ENCODE measurements around the gene DYSF.

DYSF gene

GRCh38 chr2:71555798-71556454 is 102.6 kb downstream of the DYSF start:
- no peak for DNase-seq

GRCh38 chr2:71556692-71557250 is 103.4 kb downstream of the DYSF start:
- no peak for DNase-seq

GRCh38 chr2:71557321-71557720 is 104.0 kb downstream of the DYSF start:
- DNase-seq: no peak

DNA sequence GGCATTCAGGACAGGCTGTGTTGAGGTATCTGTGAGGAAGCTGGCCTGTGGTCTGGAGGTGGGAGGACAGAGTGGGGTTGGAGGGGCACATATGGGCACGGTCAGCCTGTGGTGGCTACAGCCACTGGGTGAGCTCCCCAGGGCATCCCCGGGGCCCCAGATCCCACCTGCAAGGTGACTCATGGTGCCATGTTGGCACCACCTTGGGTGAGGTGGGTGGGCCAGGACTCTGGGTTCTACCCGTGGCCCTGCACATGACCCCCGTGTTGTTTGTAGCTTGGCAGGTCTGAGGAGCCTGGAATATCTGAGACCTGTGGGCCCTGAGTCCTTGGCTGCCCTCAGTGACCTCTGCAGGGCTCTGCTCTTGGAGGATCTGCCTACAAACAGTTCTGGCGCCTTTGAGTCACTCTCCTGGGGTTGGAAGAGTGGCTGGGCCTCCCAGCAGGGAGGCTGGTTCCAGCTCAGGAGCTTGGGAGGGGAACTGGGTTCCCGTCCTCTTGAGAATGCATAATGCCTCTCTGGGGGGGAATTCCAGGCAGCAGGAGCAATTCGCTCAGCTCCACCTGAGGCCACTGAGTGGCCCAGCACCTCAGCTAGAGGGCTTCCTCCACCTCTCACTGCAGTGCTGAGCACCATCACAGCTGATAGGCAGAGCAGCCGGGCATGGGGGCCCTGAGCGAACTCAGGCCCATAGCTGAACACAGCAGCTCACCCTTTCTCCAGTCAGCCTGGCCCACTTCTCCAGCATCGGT is 105.1 kb downstream of the DYSF start:
- no peak for DNase-seq

- DNase-seq: no peak
Measured at GRCh38 chr2:71559080-71559827, 105.9 kb downstream of the DYSF start.

DNA sequence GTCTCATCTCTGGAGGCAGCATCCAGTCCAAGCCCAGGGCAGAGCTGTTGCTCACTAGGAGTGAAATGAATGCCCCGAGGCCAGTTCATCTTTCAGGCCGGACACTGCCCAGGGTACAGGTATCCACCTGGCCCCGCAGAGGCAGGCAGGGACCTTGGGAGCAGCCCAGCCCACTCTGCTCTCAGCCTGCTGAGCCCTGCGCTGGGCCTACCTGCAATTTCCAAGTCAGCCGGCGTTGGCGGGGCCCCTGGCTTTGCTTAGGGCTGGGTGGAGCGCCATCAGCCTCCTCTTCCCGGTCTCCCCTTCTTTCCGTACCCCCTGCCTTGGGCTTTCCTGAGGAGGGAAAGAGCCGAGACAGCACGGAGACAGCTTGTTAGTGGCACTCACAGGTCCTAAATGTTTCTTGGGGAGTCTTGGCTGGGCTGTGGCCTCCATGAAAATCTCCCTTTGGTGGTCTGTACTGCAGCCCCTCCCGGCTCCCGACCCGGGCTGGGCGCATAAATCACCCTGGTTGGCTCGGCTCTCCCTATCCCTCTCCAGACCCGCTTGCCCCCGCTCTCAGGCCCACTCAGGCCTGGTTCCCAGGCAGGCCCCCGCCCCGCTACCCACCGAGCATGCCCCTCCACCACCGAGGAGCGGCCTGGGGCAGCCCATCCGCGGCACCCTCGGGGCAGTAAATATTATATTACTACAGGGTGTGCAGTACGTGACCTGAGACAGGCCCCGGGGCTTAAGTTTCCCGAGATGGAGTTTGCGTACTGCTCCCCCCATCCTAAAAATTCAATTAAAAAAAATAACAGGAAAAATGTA is 106.7 kb downstream of the DYSF start:
- DNase-seq: no peak

- DNase-seq: no peak
Measured at GRCh38 chr2:71560638-71561011, 107.3 kb downstream of the DYSF start.

GRCh38 chr2:71561441-71562267 is 108.3 kb downstream of the DYSF start:
- DNase-seq: no peak

GRCh38 chr2:71562518-71562917 is 109.2 kb downstream of the DYSF start:
- DNase-seq: no peak

GRCh38 chr2:71563872-71564271 is 110.5 kb downstream of the DYSF start:
- no peak for DNase-seq

- no peak for DNase-seq
Measured at GRCh38 chr2:71564361-71564760, 111.0 kb downstream of the DYSF start.

- DNase-seq: no peak
Measured at GRCh38 chr2:71564790-71565189, 111.4 kb downstream of the DYSF start.

GRCh38 chr2:71566372-71566771 is 113.0 kb downstream of the DYSF start:
- no peak for DNase-seq

- no peak for DNase-seq
Measured at GRCh38 chr2:71567625-71568024, 114.3 kb downstream of the DYSF start.

DNA sequence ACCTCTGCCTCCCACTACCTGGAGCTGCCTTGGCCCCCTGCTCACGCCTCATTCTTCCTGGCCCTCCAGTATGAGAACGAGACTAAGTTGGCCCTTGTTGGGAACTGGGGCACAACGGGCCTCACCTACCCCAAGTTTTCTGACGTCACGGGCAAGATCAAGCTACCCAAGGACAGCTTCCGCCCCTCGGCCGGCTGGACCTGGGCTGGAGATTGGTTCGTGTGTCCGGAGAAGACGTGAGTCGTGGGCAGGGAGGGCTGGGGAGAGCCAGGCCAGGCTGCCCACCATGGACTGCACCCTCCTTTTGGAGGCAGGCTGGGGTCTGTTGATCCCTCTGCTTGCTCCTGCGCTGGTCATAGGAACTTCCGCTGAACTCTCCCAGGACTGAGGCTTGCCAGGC is 114.7 kb downstream of the DYSF start:
- no peak for DNase-seq

GRCh38 chr2:71570511-71570910 is 117.2 kb downstream of the DYSF start:
- no peak for DNase-seq

DNA sequence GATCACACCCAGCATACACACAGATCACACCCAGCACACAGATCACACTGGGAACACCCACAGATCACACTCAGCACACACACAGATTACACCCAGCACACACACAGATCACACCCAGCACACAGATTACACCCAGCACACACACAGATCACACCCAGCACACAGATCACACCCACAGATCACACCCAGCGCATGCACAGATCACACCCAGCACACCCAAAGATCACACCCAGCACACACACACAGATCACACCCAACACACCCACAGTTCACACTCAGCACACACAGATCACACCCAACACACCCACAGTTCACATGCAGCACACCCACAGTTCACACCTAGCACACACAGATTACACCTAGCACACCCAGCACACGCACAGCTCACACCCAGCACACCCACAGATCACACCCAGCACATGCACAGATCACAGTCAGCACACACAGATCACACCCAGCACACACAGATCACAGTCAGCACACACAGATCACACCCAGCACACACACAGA is 117.6 kb downstream of the DYSF start:
- no peak for DNase-seq

GRCh38 chr2:71571945-71572344 is 118.6 kb downstream of the DYSF start:
- no peak for DNase-seq

GRCh38 chr2:71575966-71576365 is 122.6 kb downstream of the DYSF start:
- DNase-seq: no peak

DNA sequence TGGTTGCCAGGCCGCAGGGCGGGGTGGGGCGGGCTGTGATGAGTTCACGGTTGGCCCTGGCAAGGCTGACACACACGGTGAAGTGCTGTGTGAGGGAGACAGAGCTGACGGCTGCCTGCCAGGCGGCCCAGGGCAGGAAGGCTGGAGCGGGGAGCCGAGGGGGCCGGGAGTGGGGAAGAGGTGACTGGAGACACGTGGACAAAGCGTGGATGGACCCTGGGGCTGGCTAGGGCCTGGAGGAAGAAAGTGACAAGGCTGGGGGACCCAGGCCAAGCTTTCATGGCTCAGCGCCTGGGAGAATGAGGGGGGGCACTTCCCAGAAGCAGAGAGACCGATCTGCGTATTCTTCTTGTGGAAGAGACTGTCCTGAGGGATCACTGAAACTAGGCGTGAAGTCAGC is 123.2 kb downstream of the DYSF start:
- no peak for DNase-seq

DNA sequence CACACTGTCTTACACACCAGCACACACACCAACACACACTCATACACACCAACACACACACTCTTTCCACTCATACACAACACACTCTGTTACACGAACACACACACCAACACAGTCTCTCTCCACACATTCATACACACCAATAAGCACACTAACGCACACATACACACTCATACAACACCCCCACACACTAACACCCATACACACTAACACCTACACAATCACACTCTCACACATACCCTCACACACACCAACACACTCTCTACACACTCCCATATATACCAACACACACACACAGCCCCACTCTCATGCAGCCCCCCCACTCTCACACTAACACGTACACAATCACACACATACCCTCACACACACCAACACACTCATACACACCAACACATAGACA is 123.8 kb downstream of the DYSF start:
- no peak for DNase-seq

Measured in activated naive CD4-positive, alpha-beta T cell treated with anti-CD3 and anti-CD28 coated beads, Interleukin-2, amount 50 U/mL, for 16 hours (primary cell).